Measurements from ENCODE around the gene USP28. TPM values are rescaled to one million over a fixed set of nuclear protein-coding genes. Genes with fewer than 3 reads are reported as not detected.

Gene USP28
- total RNA-seq, 2 donors from 2014 or later = 17.9 to 31.0 TPM

- no peak overlapping the region for H3K27ac ChIP-seq
- TF ChIP-seq POLR2A (IDR thresholded peaks at IDR 0.05) = no peak
- TF ChIP-seq, protein P1, sequence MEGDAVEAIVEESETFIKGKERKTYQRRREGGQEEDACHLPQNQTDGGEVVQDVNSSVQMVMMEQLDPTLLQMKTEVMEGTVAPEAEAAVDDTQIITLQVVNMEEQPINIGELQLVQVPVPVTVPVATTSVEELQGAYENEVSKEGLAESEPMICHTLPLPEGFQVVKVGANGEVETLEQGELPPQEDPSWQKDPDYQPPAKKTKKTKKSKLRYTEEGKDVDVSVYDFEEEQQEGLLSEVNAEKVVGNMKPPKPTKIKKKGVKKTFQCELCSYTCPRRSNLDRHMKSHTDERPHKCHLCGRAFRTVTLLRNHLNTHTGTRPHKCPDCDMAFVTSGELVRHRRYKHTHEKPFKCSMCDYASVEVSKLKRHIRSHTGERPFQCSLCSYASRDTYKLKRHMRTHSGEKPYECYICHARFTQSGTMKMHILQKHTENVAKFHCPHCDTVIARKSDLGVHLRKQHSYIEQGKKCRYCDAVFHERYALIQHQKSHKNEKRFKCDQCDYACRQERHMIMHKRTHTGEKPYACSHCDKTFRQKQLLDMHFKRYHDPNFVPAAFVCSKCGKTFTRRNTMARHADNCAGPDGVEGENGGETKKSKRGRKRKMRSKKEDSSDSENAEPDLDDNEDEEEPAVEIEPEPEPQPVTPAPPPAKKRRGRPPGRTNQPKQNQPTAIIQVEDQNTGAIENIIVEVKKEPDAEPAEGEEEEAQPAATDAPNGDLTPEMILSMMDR (IDR thresholded peaks at IDR 0.05) = no peak
- no peak for ATAC-seq
- H3K4me3 ChIP-seq = no peak overlapping the region
- no peaks in the 10 kb centered on the region for H3K36me3 ChIP-seq (replicated peaks in 1 of 2; ENCODE audit: insufficient read depth in 1 of 2, low read depth in 2 of 2)
- no peaks in the 10 kb centered on the region for H3K27me3 ChIP-seq
- 88 to 89% methylated on average over 3 of the region's 3 CpGs for WGBS, 2 donors
- H3K4me1 ChIP-seq = no peaks in the 10 kb centered on the region
- no peaks in the 10 kb centered on the region for H3K9me3 ChIP-seq
- no peak for DNase-seq
- intact Hi-C loops (cut with DNase I) = no loop called here
These were observed 34.3 kb downstream of the USP28 start for GRCh38 chr11:113840932-113841664.

GRCh38 chr11:113839842-113840241 is 35.5 kb downstream of the USP28 start:
- H3K27ac ChIP-seq = no peak overlapping the region
- no peak overlapping the region for H3K4me3 ChIP-seq
- H3K9me3 ChIP-seq = no peaks in the 10 kb centered on the region
- TF ChIP-seq POLR2A (IDR thresholded peaks at IDR 0.05) = no peak
- TF ChIP-seq, protein P1 (IDR thresholded peaks at IDR 0.05) = no peak
- intact Hi-C loops (cut with DNase I) = no loop called here
- H3K36me3 ChIP-seq (replicated peaks in 1 of 2; ENCODE audit: insufficient read depth in 1 of 2, low read depth in 2 of 2) = no peaks in the 10 kb centered on the region
- ATAC-seq (no peak), DNase-seq (no peak)
- 90 to 95% methylated on average over 6 of the region's 6 CpGs for whole genome bisulfite sequencing, 2 donors
- H3K27me3 ChIP-seq = no peaks in the 10 kb centered on the region
- no peaks in the 10 kb centered on the region for H3K4me1 ChIP-seq

GRCh38 chr11:113838005-113838404 is 37.4 kb downstream of the USP28 start:
- WGBS, 2 donors = 91 to 93% methylated on average over 2 of the region's 2 CpGs
- no peak for TF ChIP-seq POLR2A (IDR thresholded peaks at IDR 0.05)
- TF ChIP-seq, protein P1 (IDR thresholded peaks at IDR 0.05) = no peak
- Histone ChIP-seq H3K27ac (no peak overlapping the region), H3K36me3 (replicated peaks in 1 of 2; ENCODE audit: insufficient read depth in 1 of 2, low read depth in 2 of 2) (no peaks in the 10 kb centered on the region), H3K9me3 (no peaks in the 10 kb centered on the region), H3K27me3 (no peaks in the 10 kb centered on the region), H3K4me1 (no peaks in the 10 kb centered on the region), H3K4me3 (no peak overlapping the region)
- ATAC-seq (no peak), DNase-seq (no peak)
- intact Hi-C loops (cut with DNase I) = no loop called here

- no peaks in the 10 kb centered on the region for H3K27me3 ChIP-seq
- 84 to 91% methylated on average over 4 of the region's 4 CpGs for WGBS, 2 donors
- H3K9me3 ChIP-seq = no peaks in the 10 kb centered on the region
- TF ChIP-seq, protein P1 (IDR thresholded peaks at IDR 0.05) = no peak
- no peak for TF ChIP-seq POLR2A (IDR thresholded peaks at IDR 0.05)
- no peaks in the 10 kb centered on the region for H3K36me3 ChIP-seq (replicated peaks in 1 of 2; ENCODE audit: insufficient read depth in 1 of 2, low read depth in 2 of 2)
- no peaks in the 10 kb centered on the region for H3K4me1 ChIP-seq
- no peak overlapping the region for H3K4me3 ChIP-seq
- ATAC-seq (no peak), DNase-seq (no peak)
- intact Hi-C loops (cut with DNase I) = no loop called here
- no peak overlapping the region for H3K27ac ChIP-seq
These were observed 40.1 kb downstream of the USP28 start for GRCh38 chr11:113835306-113835705.

GRCh38 chr11:113833151-113833550 is 42.2 kb downstream of the USP28 start:
- DNase-seq (no peak), ATAC-seq (no peak)
- Histone ChIP-seq H3K27me3 (no peaks in the 10 kb centered on the region), H3K36me3 (replicated peaks in 1 of 2; ENCODE audit: insufficient read depth in 1 of 2, low read depth in 2 of 2) (no peaks in the 10 kb centered on the region), H3K9me3 (no peaks in the 10 kb centered on the region), H3K27ac (no peak overlapping the region), H3K4me3 (no peak overlapping the region), H3K4me1 (no peaks in the 10 kb centered on the region)
- WGBS, 2 donors = 72 to 79% methylated on average over 8 of the region's 8 CpGs
- intact Hi-C loops (cut with DNase I) = no loop called here
- TF ChIP-seq POLR2A (IDR thresholded peaks at IDR 0.05) = no peak
- TF ChIP-seq, protein P1 (IDR thresholded peaks at IDR 0.05) = no peak

Data from body of pancreas (tissue), 4 donors.